Smooth muscle cell (in vitro differentiated cells): ENCODE measurements around the gene RAB11FIP5. TPM values are rescaled to one million over a fixed set of nuclear protein-coding genes. Genes with fewer than 3 reads are reported as not detected.

Experiments used
- DNase-seq: peaks from one replicate; lab custom pipeline; 2025; ENCODE audit not compliant: unreplicated experiment; lab: John Stamatoyannopoulos, UW
- H2AFZ ChIP-seq: fragments of 200-600 bp; sonication (generic); 2 replicates; pipeline ENCODE4 v1.6.0; 2016; ENCODE audit warnings: antibody characterized with exemption, low read depth, mild to moderate bottlenecking
- H3F3A ChIP-seq: fragments of 200-600 bp; sonication (generic); 2 replicates; pipeline ENCODE4 v1.6.0; 2017; ENCODE audit warnings: antibody characterized with exemption, low read depth
- H3K27ac ChIP-seq: fragments of 200-600 bp; sonication (generic); 2 replicates; pipeline ENCODE4 v1.5.1; 2016; ENCODE audit warnings: low read depth, mild to moderate bottlenecking
- H3K27me3 ChIP-seq: fragments of 200-600 bp; sonication (generic); 2 replicates; pipeline ENCODE4 v1.6.1; 2016; ENCODE audit warnings: low read depth, mild to moderate bottlenecking
- H3K36me3 ChIP-seq: fragments of 200-600 bp; sonication (generic); 2 replicates; pipeline ENCODE4 v1.5.1; 2016; ENCODE audit warnings: low read depth
- H3K4me1 ChIP-seq: fragments of 200-600 bp; sonication (generic); 2 replicates; pipeline ENCODE4 v1.5.1; 2016; ENCODE audit warnings: low read depth
- H3K4me2 ChIP-seq: fragments of 200-600 bp; sonication (generic); 2 replicates; pipeline ENCODE4 v1.6.0; 2016; ENCODE audit warnings: mild to moderate bottlenecking
- H3K4me3 ChIP-seq: fragments of 200-600 bp; sonication (generic); 2 replicates; pipeline ENCODE4 v1.5.1; 2016; ENCODE audit warnings: mild to moderate bottlenecking
- H3K79me2 ChIP-seq: fragments of 200-600 bp; sonication (generic); 2 replicates; pipeline ENCODE4 v1.6.0; 2016; ENCODE audit warnings: low read depth, mild to moderate bottlenecking
- H3K9ac ChIP-seq: fragments of 200-600 bp; sonication (generic); 2 replicates; pipeline ENCODE4 v1.6.0; 2016; ENCODE audit warnings: low read depth
- H3K9me3 ChIP-seq: fragments of 200-600 bp; sonication (generic); replicated peaks from 2 replicates; pipeline ENCODE4 v1.5.1; 2016; ENCODE audit warnings: low read depth
- H4K20me1 ChIP-seq: fragments of 200-600 bp; sonication (generic); 2 replicates; pipeline ENCODE4 v1.6.0; 2016; ENCODE audit warnings: low read depth
- WGBS: methylation state at CpG from one replicate; pipeline ENCODE4 v1.1.7; 2016; ENCODE audit warnings: low lambda C conversion rate; 5-methylcytosine and 5-hydroxymethylcytosine counted together
- polyA plus RNA-seq: library from polyadenylated mRNA; unstranded; fragments of >200 nt; fragmentation: Nextera tagmentation; extraction: Ambion mirVana; gene quantifications from 2 replicates; pipeline ENCODE4 v1.2.1, GENCODE V29; 2016
- total RNA-seq: library from RNA; depleted of rRNA; stranded (reverse); fragments of >200 nt; gene quantifications from 2 replicates; pipeline ENCODE4 v1.2.3, GENCODE V29; 2014
- TF ChIP-seq, protein P1 (sequence below): fragments of 200-600 bp; sonication (generic); IDR thresholded peaks from 2 replicates; pipeline ENCODE4 v1.5.1; 2017; ENCODE audit warnings: borderline replicate concordance, mild to moderate bottlenecking, antibody characterized with exemption; ENCODE audit not compliant: insufficient read depth, poor library complexity, severe bottlenecking

Gene RAB11FIP5
- total and polyA plus RNA-seq, 2 experiments from 2014 or later = 23.3 to 31.3 TPM

DNA sequence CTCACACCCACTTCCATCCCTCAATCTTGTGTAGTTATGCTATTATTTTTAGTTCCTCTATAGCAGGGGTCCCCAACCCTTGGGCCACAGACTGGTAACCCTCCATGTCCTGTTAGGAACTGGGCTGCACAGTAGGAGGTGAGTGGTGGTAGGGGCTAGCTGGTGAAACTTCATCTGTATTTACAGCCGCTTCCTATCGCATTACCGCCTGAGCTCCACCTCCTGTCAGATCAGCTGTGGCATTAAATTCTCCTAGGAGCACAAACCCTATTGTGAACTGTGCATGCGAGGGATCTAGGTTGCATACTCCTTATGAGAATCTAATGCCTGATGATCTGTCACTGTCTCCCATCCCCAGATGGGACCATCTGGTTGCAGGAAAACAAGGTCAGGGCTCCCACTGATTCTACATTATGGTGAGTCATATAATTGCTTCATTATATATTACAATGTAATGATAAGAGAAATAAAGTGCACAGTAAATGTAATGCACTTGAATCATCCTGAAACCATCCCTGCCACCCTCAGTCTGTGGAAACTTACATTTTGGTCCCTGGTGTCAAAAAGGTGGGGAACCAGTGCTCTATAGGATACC, 1.6 kb upstream of the RAB11FIP5 start:
- H2AFZ ChIP-seq = no peak overlapping the region
- H3K9ac ChIP-seq = no peak overlapping the region
- H3K79me2 ChIP-seq = peaks cover 28% of the 10 kb centered on the region
- H3K36me3 ChIP-seq = no peaks in the 10 kb centered on the region
- no peak for DNase-seq
- no peaks in the 10 kb centered on the region for H3K27me3 ChIP-seq
- peak overlapping the region; percentile 95 for H3K27ac ChIP-seq
- no peaks in the 10 kb centered on the region for H3F3A ChIP-seq
- no peak overlapping the region for H3K4me2 ChIP-seq
- TF ChIP-seq, protein P1, sequence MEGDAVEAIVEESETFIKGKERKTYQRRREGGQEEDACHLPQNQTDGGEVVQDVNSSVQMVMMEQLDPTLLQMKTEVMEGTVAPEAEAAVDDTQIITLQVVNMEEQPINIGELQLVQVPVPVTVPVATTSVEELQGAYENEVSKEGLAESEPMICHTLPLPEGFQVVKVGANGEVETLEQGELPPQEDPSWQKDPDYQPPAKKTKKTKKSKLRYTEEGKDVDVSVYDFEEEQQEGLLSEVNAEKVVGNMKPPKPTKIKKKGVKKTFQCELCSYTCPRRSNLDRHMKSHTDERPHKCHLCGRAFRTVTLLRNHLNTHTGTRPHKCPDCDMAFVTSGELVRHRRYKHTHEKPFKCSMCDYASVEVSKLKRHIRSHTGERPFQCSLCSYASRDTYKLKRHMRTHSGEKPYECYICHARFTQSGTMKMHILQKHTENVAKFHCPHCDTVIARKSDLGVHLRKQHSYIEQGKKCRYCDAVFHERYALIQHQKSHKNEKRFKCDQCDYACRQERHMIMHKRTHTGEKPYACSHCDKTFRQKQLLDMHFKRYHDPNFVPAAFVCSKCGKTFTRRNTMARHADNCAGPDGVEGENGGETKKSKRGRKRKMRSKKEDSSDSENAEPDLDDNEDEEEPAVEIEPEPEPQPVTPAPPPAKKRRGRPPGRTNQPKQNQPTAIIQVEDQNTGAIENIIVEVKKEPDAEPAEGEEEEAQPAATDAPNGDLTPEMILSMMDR = no peak
- no peak overlapping the region for H3K4me3 ChIP-seq
- 92% methylated on average over 4 of the region's 4 CpGs for WGBS
- H4K20me1 ChIP-seq = peaks cover 25% of the 10 kb centered on the region
- H3K4me1 ChIP-seq = peaks cover 17% of the 10 kb centered on the region
- H3K9me3 ChIP-seq = no peaks in the 10 kb centered on the region

DNA sequence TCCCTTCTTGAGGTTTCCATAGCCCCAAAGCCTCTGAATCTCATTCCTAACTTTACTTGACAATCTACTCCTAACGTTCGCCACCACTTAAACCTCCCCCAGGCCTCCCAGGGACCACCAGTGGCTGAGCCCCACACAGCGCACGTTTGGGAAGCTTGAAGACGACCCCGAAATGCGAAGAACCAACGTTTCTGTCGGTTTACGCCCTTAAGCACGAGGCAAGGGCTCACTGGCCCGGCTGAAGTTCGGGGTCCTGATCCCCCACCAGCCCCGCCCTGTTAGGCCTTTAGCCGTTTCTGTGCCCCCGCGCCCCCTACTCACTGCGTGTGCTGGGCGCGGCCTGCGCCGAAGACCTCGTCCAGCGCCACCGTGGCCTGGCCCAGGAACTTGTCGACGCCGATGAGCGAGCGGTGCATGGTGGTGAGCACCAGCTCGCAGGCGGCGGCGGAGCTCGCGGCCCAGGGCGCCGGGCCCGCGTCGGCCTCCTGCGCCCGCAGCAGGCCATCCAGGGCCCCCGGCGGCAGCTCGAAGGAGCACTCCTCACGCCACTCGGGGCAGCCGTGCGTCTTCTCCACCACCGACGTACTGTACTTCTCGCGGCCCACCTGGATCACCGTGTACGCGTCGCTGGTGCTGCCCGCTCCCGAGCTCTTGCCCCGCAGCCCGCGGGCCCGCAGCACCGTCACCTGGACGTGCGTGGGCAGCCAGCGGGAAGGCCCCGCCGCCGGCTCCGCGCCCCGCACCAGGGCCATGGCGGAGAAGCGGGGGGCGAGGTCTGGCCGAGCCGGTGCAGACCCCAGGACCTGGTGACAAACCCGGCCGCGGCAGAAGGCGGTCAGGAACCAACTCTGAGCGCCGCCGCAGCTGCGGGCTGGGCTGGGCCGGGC, 479 bp downstream of the RAB11FIP5 start:
- H3K9ac ChIP-seq = peak overlapping the region; percentile 93
- no peak for DNase-seq
- peak overlapping the region; percentile 67 for H3K4me3 ChIP-seq
- peaks cover 17% of the 10 kb centered on the region for H3K4me1 ChIP-seq
- peak overlapping the region; percentile 91 for H3K4me2 ChIP-seq
- peaks cover 49% of the 10 kb centered on the region for H3K79me2 ChIP-seq
- TF ChIP-seq, protein P1 = no peak
- peak overlapping the region; percentile 80 for H2AFZ ChIP-seq
- no peaks in the 10 kb centered on the region for H3K9me3 ChIP-seq
- peaks cover 46% of the 10 kb centered on the region for H4K20me1 ChIP-seq
- no peaks in the 10 kb centered on the region for H3K27me3 ChIP-seq
- H3K36me3 ChIP-seq = no peaks in the 10 kb centered on the region
- H3F3A ChIP-seq = no peaks in the 10 kb centered on the region
- H3K27ac ChIP-seq = peak overlapping the region; percentile 91
- WGBS = under 1% methylated on average over 77 of the region's 88 CpGs

DNA sequence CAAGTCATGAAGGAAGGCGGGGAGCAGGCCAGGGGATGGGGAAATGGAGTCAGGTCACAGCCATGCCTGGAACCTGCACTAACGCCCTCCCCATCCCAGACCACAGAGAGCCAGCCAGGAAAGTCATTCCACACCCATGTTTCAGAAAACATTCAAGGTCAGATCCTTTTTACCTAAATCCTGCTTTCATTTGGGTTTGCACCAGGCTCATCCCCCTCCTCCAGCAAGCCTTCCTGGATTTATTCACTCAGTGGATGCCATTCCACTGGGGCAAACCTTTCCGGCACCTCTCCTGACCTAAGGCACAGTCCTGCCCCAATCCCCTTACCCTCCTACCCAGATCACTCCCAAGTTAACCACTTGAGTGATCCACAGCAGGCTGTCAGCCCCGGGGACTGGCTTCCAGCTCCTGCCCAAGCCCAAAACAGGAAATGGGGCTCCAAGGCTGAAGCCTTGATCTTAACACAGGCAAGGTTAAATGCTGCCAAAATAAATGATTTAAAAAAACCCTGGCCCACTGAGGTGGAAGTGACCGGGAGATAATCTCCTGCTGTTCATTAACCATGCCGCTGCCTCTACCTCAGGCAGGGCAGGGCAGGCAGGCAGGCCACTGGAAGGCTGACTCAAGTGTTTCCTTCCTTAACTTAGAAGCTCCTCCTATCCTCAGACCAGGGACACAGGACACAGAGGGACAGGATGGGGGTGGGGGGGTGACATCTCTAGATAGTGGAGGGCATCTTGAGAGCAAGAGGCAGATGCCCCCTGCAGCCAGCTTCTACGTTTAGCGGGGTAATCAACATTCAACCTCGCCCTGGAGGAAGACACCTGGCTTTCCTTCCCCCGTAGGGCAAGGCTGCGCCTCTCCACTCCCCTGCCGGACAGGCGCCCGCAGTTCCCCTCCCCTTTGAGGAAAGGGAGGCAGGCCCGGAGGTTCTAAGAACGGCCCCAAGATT, 1.4 kb downstream of the RAB11FIP5 start:
- Histone ChIP-seq H3K27ac (peak overlapping the region; percentile 91), H2AFZ (peak overlapping the region; percentile 80), H3K79me2 (peaks cover 58% of the 10 kb centered on the region), H3F3A (no peaks in the 10 kb centered on the region), H3K9me3 (no peaks in the 10 kb centered on the region), H3K4me2 (peak overlapping the region; percentile 91), H4K20me1 (peaks cover 55% of the 10 kb centered on the region), H3K4me1 (peaks cover 17% of the 10 kb centered on the region), H3K27me3 (no peaks in the 10 kb centered on the region), H3K4me3 (peak overlapping the region; percentile 67), H3K36me3 (no peaks in the 10 kb centered on the region), H3K9ac (peak overlapping the region; percentile 93)
- TF ChIP-seq, protein P1 = no peak
- DNase-seq = peak; percentile 28
- WGBS = 16% methylated on average over 15 of the region's 16 CpGs
